CD14-positive monocyte (primary cell): ENCODE results near the gene CAMTA1. TPM values are rescaled to one million over a fixed set of nuclear protein-coding genes. Genes with fewer than 3 reads are reported as not detected.
"Not testable (repeated sequence)": the region's sequence is repeated elsewhere in the genome, so short reads cannot be mapped to it uniquely, and the experiment has no call there.

Experiments used
- DNase-seq, 3 donors: peaks; one replicate each; pipeline ENCODE4 v3.0.0-alpha.2; 2011 to 2022
- H2AFZ ChIP-seq: 2 replicates; pipeline ENCODE4 v1.6.0; 2012; ENCODE audit warnings: mild to moderate bottlenecking, low read depth, low read length, inconsistent platforms; ENCODE audit not compliant: insufficient read depth, poor library complexity, severe bottlenecking
- H3K27ac ChIP-seq, 2 donors: 1 replicate in 1 of 2; 2 replicates in 1 of 2; pipeline ENCODE4 v1.5.1; 2012 to 2013; ENCODE audit warnings: low read length in 2 of 2, control low read depth in 1 of 2, inconsistent platforms in 1 of 2, low read depth in 1 of 2, mild to moderate bottlenecking in 1 of 2
- H3K27me3 ChIP-seq, 2 donors: one replicate each; pipeline versions ENCODE4 v1.6.0 to v1.6.1; 2011 to 2013; ENCODE audit warnings: low read length in 2 of 2; ENCODE audit not compliant: control insufficient read depth in 2 of 2, insufficient read depth in 2 of 2
- H3K36me3 ChIP-seq, 2 donors: replicated peaks in 1 of 2; 1 replicate in 1 of 2; 2 replicates in 1 of 2; pipeline versions ENCODE4 v1.5.1 to v1.6.1; 2012 to 2013; ENCODE audit warnings: low read length in 2 of 2, control low read depth in 1 of 2, inconsistent platforms in 1 of 2, mild to moderate bottlenecking in 1 of 2; ENCODE audit not compliant: insufficient read depth in 2 of 2, control insufficient read depth in 1 of 2
- H3K4me1 ChIP-seq, 2 donors: 1 replicate in 1 of 2; 2 replicates in 1 of 2; pipeline versions ENCODE4 v1.5.1 to v1.6.1; 2012 to 2013; ENCODE audit warnings: low read length in 2 of 2, control low read depth in 1 of 2, inconsistent platforms in 1 of 2, mild to moderate bottlenecking in 1 of 2, moderate library complexity in 1 of 2; ENCODE audit not compliant: insufficient read depth in 2 of 2, control insufficient read depth in 1 of 2
- H3K4me2 ChIP-seq: replicated peaks from 2 replicates; pipeline ENCODE3; 2012; ENCODE audit warnings: low read length, moderate library complexity, mild to moderate bottlenecking; ENCODE audit not compliant: poor library complexity, severe bottlenecking; ENCODE audit errors: extremely low read depth
- H3K4me3 ChIP-seq, 3 experiments: fragments of 200-600 bp in 1 of 3; sonication (generic) in 1 of 3; replicated peaks in 1 of 3; 1 replicate in 2 of 3; 2 replicates in 1 of 3; pipeline ENCODE4 v1.5.1; 2011 to 2013; ENCODE audit warnings: low read length in 3 of 3, mild to moderate bottlenecking in 3 of 3, control low read depth in 2 of 3, low read depth in 2 of 3, inconsistent platforms in 1 of 3, moderate library complexity in 1 of 3
- H3K79me2 ChIP-seq: 2 replicates; pipeline ENCODE4 v1.6.0; 2012; ENCODE audit warnings: mild to moderate bottlenecking, control low read depth, inconsistent platforms, low read length, moderate library complexity; ENCODE audit not compliant: insufficient read depth
- H3K9ac ChIP-seq: 2 replicates; pipeline ENCODE4 v1.6.0; 2017; ENCODE audit warnings: low read length, mild to moderate bottlenecking; ENCODE audit not compliant: insufficient read depth, poor library complexity, severe bottlenecking
- H3K9me3 ChIP-seq, 2 donors: replicated peaks in 1 of 2; 1 replicate in 1 of 2; 2 replicates in 1 of 2; pipeline versions ENCODE4 v1.5.1 to v1.6.1; 2012 to 2013; ENCODE audit warnings: low read length in 2 of 2, control low read depth in 1 of 2; ENCODE audit not compliant: control insufficient read depth in 1 of 2, insufficient read depth in 1 of 2
- H4K20me1 ChIP-seq: 2 replicates; pipeline ENCODE4 v1.6.0; 2012; ENCODE audit warnings: mild to moderate bottlenecking, low read length, control low read depth, moderate library complexity; ENCODE audit not compliant: insufficient read depth
- H3K27ac Mint-ChIP-seq, 7 donors: one replicate each; pipeline ENCODE4 v1.8.0; 2020; ENCODE audit warnings: mild to moderate bottlenecking in 7 of 7, mixed read lengths in 7 of 7, moderate library complexity in 6 of 7, inconsistent platforms in 2 of 7
- H3K27me3 Mint-ChIP-seq, 3 donors: one replicate each; pipeline ENCODE4 v1.8.0; 2021 to 2022; ENCODE audit warnings: low read depth in 3 of 3, mild to moderate bottlenecking in 3 of 3, mixed read lengths in 3 of 3, moderate library complexity in 3 of 3, inconsistent platforms in 1 of 3
- H3K36me3 Mint-ChIP-seq, 2 donors: one replicate each; pipeline ENCODE4 v1.8.0; 2020; ENCODE audit warnings: mixed read lengths in 2 of 2, inconsistent platforms in 1 of 2, mild to moderate bottlenecking in 1 of 2
- H3K4me1 Mint-ChIP-seq: one replicate; pipeline ENCODE4 v1.8.0; 2020; ENCODE audit warnings: mild to moderate bottlenecking, mixed read lengths
- H3K4me3 Mint-ChIP-seq, 2 donors: one replicate each; pipeline ENCODE4 v1.8.0; 2020; ENCODE audit warnings: mild to moderate bottlenecking in 2 of 2, mixed read lengths in 2 of 2, moderate library complexity in 1 of 2
- H3K9me3 Mint-ChIP-seq, 7 donors: one replicate each; pipeline ENCODE4 v1.8.0; 2020 to 2022; ENCODE audit warnings: mixed read lengths in 7 of 7, mild to moderate bottlenecking in 6 of 7, moderate library complexity in 6 of 7, inconsistent platforms in 2 of 7
- WGBS: methylation state at CpG from one replicate; pipeline ENCODE4 v1.1.5; 2013; ENCODE audit warnings: missing lambda C conversion rate; ENCODE audit not compliant: insufficient coverage; 5-methylcytosine and 5-hydroxymethylcytosine counted together
- intact Hi-C, 2 donors: fragments of 100-400 bp; cut with micrococcal nuclease; formaldehyde crosslinking; loops; one replicate each; pipeline versions ENCODE4 v1.15.0 to v1.15.1; 2023
- polyA plus RNA-seq, 3 donors: library from polyadenylated mRNA; depleted of rRNA in 1 of 3; unstranded in 2 of 3; stranded (reverse) in 1 of 3; fragments of 300-500 nt in 2 of 3; fragments of >200 nt in 1 of 3; fragmentation: Illumina TruSeq in 2 of 3; gene quantifications; 1 replicate in 2 of 3; 2 replicates in 1 of 3; pipeline ENCODE4 v1.2.3, GENCODE V29; 2012 to 2021
- TF ChIP-seq, protein P1 (sequence below): fragments of 200-600 bp; IDR thresholded peaks from one replicate; pipeline ENCODE4 v1.8.0; 2022; ENCODE audit warnings: antibody characterized with exemption, mild to moderate bottlenecking

CAMTA1 gene
- polyA plus RNA-seq, 3 donors: 52.0 to 89.6 (median 78.3) TPM

DNA sequence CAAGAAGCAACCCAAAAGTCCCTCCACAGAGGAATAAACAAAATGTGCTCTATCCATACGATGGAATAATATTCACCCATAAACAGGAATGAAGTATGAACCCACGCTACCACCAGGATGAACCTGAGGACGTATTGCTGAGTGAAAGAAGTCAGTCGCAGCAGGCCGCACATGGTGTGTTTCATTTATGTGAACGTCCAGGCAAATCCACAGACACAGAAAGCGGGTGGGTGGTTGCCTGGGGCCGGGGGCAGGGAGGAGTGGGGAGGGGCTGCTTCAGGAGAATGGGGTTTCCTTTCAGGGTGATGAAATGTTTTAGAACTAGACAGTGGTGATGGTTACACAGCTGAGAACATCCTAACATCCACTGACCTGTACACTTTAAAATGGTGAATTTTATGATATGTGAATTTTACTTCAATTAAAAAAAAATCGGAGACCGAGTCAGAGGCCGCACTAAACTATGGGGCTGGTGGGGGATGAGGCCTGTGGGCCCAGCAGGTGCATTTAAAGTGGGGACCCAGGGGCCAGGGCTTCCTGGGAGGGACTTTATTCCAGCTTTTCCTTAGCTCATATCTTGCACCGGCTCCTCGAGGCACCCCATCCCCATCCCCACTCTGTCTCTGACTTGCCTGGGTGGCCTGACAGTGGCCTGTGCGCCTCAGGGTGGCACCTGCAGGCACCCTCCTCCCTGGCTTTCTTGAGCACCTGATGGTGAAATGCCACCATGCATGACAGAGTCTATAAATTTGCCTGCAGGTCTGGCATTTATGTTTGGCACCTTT, 593.3 kb downstream of the CAMTA1 start:
- Histone ChIP-seq H3K4me2 (no peak overlapping the region), H3K36me3 (no peaks in the 10 kb centered on the region), H3K27me3 (no peaks in the 10 kb centered on the region), H3K4me3 (no peak overlapping the region), H3K79me2 (no peaks in the 10 kb centered on the region), H3K27ac (no peak overlapping the region), H4K20me1 (no peaks in the 10 kb centered on the region), H3K9me3 (no peaks in the 10 kb centered on the region), H3K4me1 (no peaks in the 10 kb centered on the region), H2AFZ (no peak overlapping the region), H3K9ac (no peak overlapping the region)
- H3K4me1 Mint-ChIP-seq: no peaks in the 10 kb centered on the region
- no peak overlapping the region for H3K4me3 Mint-ChIP-seq
- no peak for DNase-seq
- intact Hi-C loops: no loop called here
- H3K36me3 Mint-ChIP-seq: no peaks in the 10 kb centered on the region
- TF ChIP-seq, protein P1, sequence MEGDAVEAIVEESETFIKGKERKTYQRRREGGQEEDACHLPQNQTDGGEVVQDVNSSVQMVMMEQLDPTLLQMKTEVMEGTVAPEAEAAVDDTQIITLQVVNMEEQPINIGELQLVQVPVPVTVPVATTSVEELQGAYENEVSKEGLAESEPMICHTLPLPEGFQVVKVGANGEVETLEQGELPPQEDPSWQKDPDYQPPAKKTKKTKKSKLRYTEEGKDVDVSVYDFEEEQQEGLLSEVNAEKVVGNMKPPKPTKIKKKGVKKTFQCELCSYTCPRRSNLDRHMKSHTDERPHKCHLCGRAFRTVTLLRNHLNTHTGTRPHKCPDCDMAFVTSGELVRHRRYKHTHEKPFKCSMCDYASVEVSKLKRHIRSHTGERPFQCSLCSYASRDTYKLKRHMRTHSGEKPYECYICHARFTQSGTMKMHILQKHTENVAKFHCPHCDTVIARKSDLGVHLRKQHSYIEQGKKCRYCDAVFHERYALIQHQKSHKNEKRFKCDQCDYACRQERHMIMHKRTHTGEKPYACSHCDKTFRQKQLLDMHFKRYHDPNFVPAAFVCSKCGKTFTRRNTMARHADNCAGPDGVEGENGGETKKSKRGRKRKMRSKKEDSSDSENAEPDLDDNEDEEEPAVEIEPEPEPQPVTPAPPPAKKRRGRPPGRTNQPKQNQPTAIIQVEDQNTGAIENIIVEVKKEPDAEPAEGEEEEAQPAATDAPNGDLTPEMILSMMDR: no peak
- WGBS: 92% methylated on average over 11 of the region's 14 CpGs
- H3K27ac Mint-ChIP-seq: peak overlapping the region in 1 of 7 donors; percentile 41
- peaks cover 0 to 3% (median 0%) of the 10 kb centered on the region in 7 donors for H3K9me3 Mint-ChIP-seq
- H3K27me3 Mint-ChIP-seq: peaks cover 6 to 19% (median 11%) of the 10 kb centered on the region in 3 donors

DNA sequence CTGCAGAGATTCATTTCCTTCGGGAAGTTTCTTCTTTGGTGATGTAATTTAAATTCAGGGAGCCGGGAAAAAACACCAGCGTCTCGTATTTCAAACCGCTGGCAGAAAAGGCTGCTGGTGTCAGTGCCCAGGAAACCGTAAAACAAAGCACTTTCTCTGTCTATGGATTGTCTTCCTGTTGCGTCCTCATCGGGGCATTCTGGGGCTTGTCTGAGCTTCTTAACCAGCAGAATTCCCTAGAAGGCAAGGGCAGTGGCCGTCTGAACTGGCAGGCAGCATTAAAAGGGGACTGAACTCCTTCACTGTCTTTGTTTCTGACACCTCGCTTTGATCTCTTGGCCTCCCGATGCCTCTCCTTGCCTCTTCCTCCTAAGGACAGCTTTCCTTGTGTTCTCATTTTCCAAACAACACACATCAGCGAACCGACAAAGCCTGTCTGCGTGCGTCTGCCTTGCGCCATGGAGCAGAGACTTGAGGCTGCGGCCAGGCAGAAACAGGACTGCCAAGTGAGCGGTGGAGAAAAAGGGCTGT, 594.3 kb downstream of the CAMTA1 start:
- Mint-ChIP-seq H3K4me3 (no peak overlapping the region), H3K27ac (no peak overlapping the region), H3K27me3 (peaks cover 4 to 14% (median 11%) of the 10 kb centered on the region in 3 donors), H3K9me3 (peaks cover 0 to 3% (median 0%) of the 10 kb centered on the region in 7 donors), H3K36me3 (no peaks in the 10 kb centered on the region), H3K4me1 (no peaks in the 10 kb centered on the region)
- WGBS: 35% methylated on average over 15 of the region's 18 CpGs
- no peaks in the 10 kb centered on the region for H3K9me3 ChIP-seq
- TF ChIP-seq, protein P1: no peak
- H3K4me2 ChIP-seq: no peak overlapping the region
- no peaks in the 10 kb centered on the region for H3K36me3 ChIP-seq
- no peak overlapping the region for H3K4me3 ChIP-seq
- H3K27me3 ChIP-seq: no peaks in the 10 kb centered on the region
- H3K9ac ChIP-seq: no peak overlapping the region
- no peaks in the 10 kb centered on the region for H4K20me1 ChIP-seq
- intact Hi-C loops: no loop called here
- H3K4me1 ChIP-seq: no peaks in the 10 kb centered on the region
- no peak overlapping the region for H2AFZ ChIP-seq
- no peak overlapping the region for H3K27ac ChIP-seq
- DNase-seq: no peak
- H3K79me2 ChIP-seq: no peaks in the 10 kb centered on the region

DNA sequence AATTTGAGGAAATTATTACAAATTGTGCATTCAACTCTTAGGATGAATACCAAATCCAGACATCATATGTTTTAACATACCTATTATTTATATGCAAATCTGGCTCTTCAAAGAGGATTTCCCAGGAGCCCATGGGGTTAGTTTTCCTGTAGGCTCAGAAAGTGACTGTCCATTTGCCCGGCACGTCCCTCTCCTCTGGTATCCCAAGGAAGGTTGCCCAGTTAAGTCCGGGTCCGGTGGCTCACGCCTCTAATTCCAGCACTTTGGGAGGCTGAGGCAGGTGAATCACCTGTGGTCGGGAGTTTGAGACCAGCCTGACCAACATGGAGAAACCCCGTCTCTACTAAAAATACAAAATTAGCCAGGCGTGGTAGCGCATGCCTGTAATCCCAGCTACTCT, 594.8 kb downstream of the CAMTA1 start:
- H3K4me3 ChIP-seq, H3K36me3 Mint-ChIP-seq, H2AFZ ChIP-seq, H3K27ac ChIP-seq, H4K20me1 ChIP-seq, H3K4me3 Mint-ChIP-seq, H3K27ac Mint-ChIP-seq, H3K36me3 ChIP-seq, H3K79me2 ChIP-seq, H3K27me3 ChIP-seq, H3K4me1 Mint-ChIP-seq, H3K9ac ChIP-seq, H3K4me2 ChIP-seq, DNase-seq, H3K9me3 Mint-ChIP-seq, intact Hi-C loops, H3K9me3 ChIP-seq, H3K4me1 ChIP-seq: not testable (repeated sequence)
- H3K27me3 Mint-ChIP-seq: peaks cover 4 to 14% (median 11%) of the 10 kb centered on the region in 3 donors
- WGBS: 98% methylated on average over 8 of the region's 9 CpGs
